SK-N-SH treated with all-trans-retinoic acid at 6 μM for 48 hours (cell line): Measurements from ENCODE around the gene STT3B.
"Not testable (repeated sequence)": the region's sequence is repeated elsewhere in the genome, so short reads cannot be mapped to it uniquely, and the experiment has no call there.

Experiments
- ATAC-seq: fragments of 200-7000 bp; cut with Tn5 transposase; 3 replicates; pipeline ENCODE4 v1.9.1; 2020; ENCODE audit warnings: mild to moderate bottlenecking, moderate library complexity
- ARNTL ChIP-seq: fragments of 450-650 bp; formaldehyde crosslinking; IDR thresholded peaks from 2 replicates; pipeline ENCODE4 v1.5.0; 2020; ENCODE audit warnings: low read depth, mild to moderate bottlenecking, moderate library complexity, borderline replicate concordance
- BACH2 ChIP-seq: fragments of 250-450 bp; sonication (Bioruptor Pico); IDR thresholded peaks from 2 replicates; pipeline ENCODE4 v1.9.0; 2021; ENCODE audit warnings: mild to moderate bottlenecking, borderline replicate concordance
- CREB5 ChIP-seq: fragments of 250-450 bp; sonication (Bioruptor Pico); IDR thresholded peaks from 2 replicates; pipeline ENCODE4 v1.5.1; 2020; ENCODE audit warnings: low read depth, mild to moderate bottlenecking, moderate library complexity
- CSRNP3 ChIP-seq: fragments of 250-450 bp; sonication (Bioruptor Pico); IDR thresholded peaks from 2 replicates; pipeline ENCODE4 v1.5.1; 2021; ENCODE audit warnings: mild to moderate bottlenecking, moderate library complexity
- ESRRG ChIP-seq: fragments of 250-450 bp; sonication (Bioruptor Pico); IDR thresholded peaks from 2 replicates; pipeline ENCODE4 v1.6.1; 2021; ENCODE audit warnings: mild to moderate bottlenecking
- GLIS3 ChIP-seq: fragments of 250-450 bp; sonication (Bioruptor Pico); IDR thresholded peaks from 2 replicates; pipeline ENCODE4 v1.5.0; 2020; ENCODE audit warnings: mild to moderate bottlenecking, moderate library complexity
- ISL1 ChIP-seq: fragments of 250-450 bp; sonication (Bioruptor Pico); IDR thresholded peaks from 2 replicates; pipeline ENCODE4 v2.1.2; 2022; ENCODE audit warnings: mild to moderate bottlenecking, moderate library complexity
- OSR1 ChIP-seq: fragments of 250-450 bp; sonication (Bioruptor Pico); IDR thresholded peaks from 2 replicates; pipeline ENCODE4 v1.8.0; 2022; ENCODE audit warnings: moderate library complexity, mild to moderate bottlenecking, inconsistent platforms
- PATZ1 ChIP-seq: fragments of 250-450 bp; sonication (Bioruptor Pico); IDR thresholded peaks from 2 replicates; pipeline ENCODE4 v1.8.0; 2020; ENCODE audit warnings: mild to moderate bottlenecking, moderate library complexity, borderline replicate concordance
- POU6F1 ChIP-seq: fragments of 250-450 bp; sonication (Bioruptor Pico); IDR thresholded peaks from 2 replicates; pipeline ENCODE4 v1.8.0; 2021; ENCODE audit warnings: low read depth, mild to moderate bottlenecking, moderate library complexity, borderline replicate concordance
- PPARA ChIP-seq: fragments of 250-450 bp; sonication (Bioruptor Pico); IDR thresholded peaks from 2 replicates; pipeline ENCODE4 v1.5.0; 2020; ENCODE audit warnings: mild to moderate bottlenecking, borderline replicate concordance
- RARB ChIP-seq: fragments of 250-450 bp; sonication (Bioruptor Pico); IDR thresholded peaks from 2 replicates; pipeline ENCODE4 v1.8.0; 2021; ENCODE audit warnings: mild to moderate bottlenecking, moderate library complexity
- SNAI2 ChIP-seq: fragments of 250-450 bp; sonication (Bioruptor Pico); IDR thresholded peaks from 2 replicates; pipeline ENCODE4 v1.5.0; 2020; ENCODE audit warnings: mild to moderate bottlenecking, moderate library complexity
- TCF4 ChIP-seq: fragments of 250-450 bp; sonication (Bioruptor Pico); IDR thresholded peaks from 2 replicates; pipeline ENCODE4 v1.8.0; 2021; ENCODE audit warnings: mild to moderate bottlenecking, moderate library complexity, borderline replicate concordance
- TOX ChIP-seq: fragments of 250-450 bp; sonication (Bioruptor Pico); IDR thresholded peaks from 2 replicates; pipeline ENCODE4 v1.8.0; 2021; ENCODE audit warnings: mild to moderate bottlenecking, moderate library complexity, borderline replicate concordance
- TSHZ2 ChIP-seq: fragments of 250-450 bp; sonication (Bioruptor Pico); IDR thresholded peaks from 2 replicates; pipeline ENCODE4 v1.5.0; 2020; ENCODE audit warnings: mild to moderate bottlenecking, moderate library complexity
- ZC3H10 ChIP-seq: fragments of 250-450 bp; sonication (Bioruptor Pico); IDR thresholded peaks from 2 replicates; pipeline ENCODE4 v1.5.1; 2021; ENCODE audit warnings: mild to moderate bottlenecking, moderate library complexity
- ZFP3 ChIP-seq: fragments of 250-450 bp; sonication (Bioruptor Pico); IDR thresholded peaks from 2 replicates; pipeline ENCODE4 v1.5.0; 2020; ENCODE audit warnings: mild to moderate bottlenecking, moderate library complexity
- ZNF70 ChIP-seq: fragments of 450-650 bp; formaldehyde crosslinking; IDR thresholded peaks from 2 replicates; pipeline ENCODE4 v1.5.0; 2020; ENCODE audit warnings: mild to moderate bottlenecking, moderate library complexity
- ZNF8 ChIP-seq: fragments of 450-650 bp; formaldehyde crosslinking; IDR thresholded peaks from 2 replicates; pipeline ENCODE4 v1.5.0; 2020; ENCODE audit warnings: mild to moderate bottlenecking, moderate library complexity

Gene STT3B

GRCh38 chr3:31600431-31600830, 67.7 kb downstream of the STT3B start:
- no peak for TF ChIP-seq ZNF70 (CRISPR knock-in tag)
- TF ChIP-seq GLIS3 (CRISPR knock-in tag), result no peak
- TF ChIP-seq ESRRG (CRISPR knock-in tag), result no peak
- no peak for TF ChIP-seq BACH2 (CRISPR knock-in tag)
- TF ChIP-seq RARB (CRISPR knock-in tag), result no peak
- no peak for TF ChIP-seq CSRNP3 (CRISPR knock-in tag)
- TF ChIP-seq CREB5 (CRISPR knock-in tag), result no peak
- no peak for TF ChIP-seq ARNTL (CRISPR knock-in tag)
- no peak for TF ChIP-seq ZNF8 (CRISPR knock-in tag)
- TF ChIP-seq POU6F1 (CRISPR knock-in tag), result no peak
- no peak for TF ChIP-seq TCF4 (CRISPR knock-in tag)
- TF ChIP-seq PPARA (CRISPR knock-in tag), result no peak
- TF ChIP-seq ZFP3 (CRISPR knock-in tag), result no peak
- TF ChIP-seq SNAI2 (CRISPR knock-in tag), result no peak
- TF ChIP-seq ISL1, result no peak
- TF ChIP-seq TOX (CRISPR knock-in tag), result no peak
- ATAC-seq, result no peak

GRCh38 chr3:31605333-31605732, 72.6 kb downstream of the STT3B start:
- not testable (repeated sequence) for ATAC-seq

GRCh38 chr3:31606453-31606852, 73.7 kb downstream of the STT3B start:
- no peak for ATAC-seq
- no peak for TF ChIP-seq ZC3H10 (CRISPR knock-in tag)
- TF ChIP-seq OSR1, result no peak
- TF ChIP-seq BACH2 (CRISPR knock-in tag), result no peak
- no peak for TF ChIP-seq GLIS3 (CRISPR knock-in tag)
- no peak for TF ChIP-seq CSRNP3 (CRISPR knock-in tag)
- no peak for TF ChIP-seq ISL1
- TF ChIP-seq CREB5 (CRISPR knock-in tag), result no peak
- no peak for TF ChIP-seq ARNTL (CRISPR knock-in tag)
- no peak for TF ChIP-seq ZFP3 (CRISPR knock-in tag)
- TF ChIP-seq ESRRG (CRISPR knock-in tag), result no peak
- no peak for TF ChIP-seq PATZ1
- no peak for TF ChIP-seq PPARA (CRISPR knock-in tag)
- TF ChIP-seq TSHZ2 (CRISPR knock-in tag), result no peak
